GM21367 (cell line): ENCODE results near the gene ZFP1.
"Not testable (repeated sequence)": the region's sequence is repeated elsewhere in the genome, so short reads cannot be mapped to it uniquely, and the experiment has no call there.

Experiments
- ATAC-seq: cut with Tn5 transposase; IDR thresholded peaks from one replicate; pipeline ENCODE4 v1.9.1; 2021; ENCODE audit not compliant: unreplicated experiment

The ZFP1 gene

DNA sequence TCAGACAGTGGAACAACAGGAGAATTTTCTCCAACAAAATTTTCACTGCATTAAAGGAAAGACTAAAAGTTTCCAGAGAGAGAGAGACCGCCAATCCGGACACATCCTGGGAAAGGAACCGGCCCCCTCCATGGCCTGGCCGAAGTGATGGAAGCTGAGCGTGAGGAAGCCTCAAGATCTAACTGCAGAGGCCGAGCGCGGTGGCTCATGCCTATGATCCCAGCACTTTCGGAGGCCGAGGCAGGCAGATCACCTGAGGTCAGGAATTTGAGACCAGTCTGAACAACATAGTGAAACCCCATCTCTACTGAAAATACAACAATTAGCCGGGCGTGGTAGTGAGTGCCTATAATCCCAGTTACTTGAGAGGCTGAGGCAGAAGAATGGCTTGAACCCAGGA lies 54.8 kb downstream of the ZFP1 start:
- no peak for ATAC-seq

DNA sequence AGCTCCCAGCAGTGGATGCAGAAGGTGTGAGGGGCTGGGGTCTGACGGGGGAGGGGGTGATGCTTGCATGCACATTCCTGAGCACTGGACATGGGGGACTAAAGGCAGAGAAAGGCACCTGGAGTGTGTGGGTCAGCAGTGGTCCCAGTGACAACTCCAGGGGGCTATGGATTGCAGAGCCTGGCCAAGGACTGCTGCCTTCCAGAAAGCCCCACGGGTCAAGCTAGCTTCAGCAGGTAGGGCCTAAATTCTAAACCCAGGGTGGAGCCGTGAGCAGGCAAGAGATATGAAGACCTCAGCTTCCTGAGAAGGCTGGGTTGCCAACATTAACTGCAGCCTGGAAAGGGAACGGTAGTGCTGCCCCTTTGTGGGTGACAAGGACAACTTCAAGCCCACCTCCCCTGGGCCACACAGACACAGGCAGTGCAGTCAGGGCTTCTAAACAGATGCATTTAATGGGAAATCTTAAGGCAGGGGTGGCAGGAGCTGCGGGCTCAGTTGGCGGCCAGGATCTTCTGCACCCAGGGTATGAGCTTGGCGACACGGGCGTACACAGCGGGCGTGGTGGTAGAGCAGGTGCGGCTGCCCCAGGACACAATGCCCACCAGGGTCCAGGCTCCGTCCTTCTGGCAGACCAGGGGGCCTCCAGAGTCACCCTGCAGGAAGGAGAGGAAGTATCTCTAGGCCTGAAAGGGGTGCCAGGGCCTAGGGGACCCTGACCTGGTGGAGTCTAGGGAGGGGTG lies 55.5 kb downstream of the ZFP1 start:
- ATAC-seq, result no peak

DNA sequence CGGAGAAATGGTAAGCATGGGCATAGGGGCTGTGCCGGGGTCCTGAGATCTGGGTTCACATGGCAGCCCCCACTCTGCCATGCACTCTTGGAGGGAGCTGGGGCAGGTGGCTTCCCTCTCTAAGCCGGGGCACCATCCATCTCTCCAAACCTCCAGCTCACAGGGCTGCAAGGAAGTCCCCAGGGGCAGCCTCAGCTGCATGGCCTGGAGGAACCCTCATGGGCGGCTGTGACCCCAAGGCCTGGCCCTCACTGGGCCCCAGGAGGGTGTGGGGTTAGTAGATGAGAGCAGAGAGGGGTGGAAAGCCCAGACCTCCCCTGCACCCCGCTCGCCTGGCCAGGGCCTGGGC lies 56.1 kb downstream of the ZFP1 start:
- no peak for ATAC-seq

DNA sequence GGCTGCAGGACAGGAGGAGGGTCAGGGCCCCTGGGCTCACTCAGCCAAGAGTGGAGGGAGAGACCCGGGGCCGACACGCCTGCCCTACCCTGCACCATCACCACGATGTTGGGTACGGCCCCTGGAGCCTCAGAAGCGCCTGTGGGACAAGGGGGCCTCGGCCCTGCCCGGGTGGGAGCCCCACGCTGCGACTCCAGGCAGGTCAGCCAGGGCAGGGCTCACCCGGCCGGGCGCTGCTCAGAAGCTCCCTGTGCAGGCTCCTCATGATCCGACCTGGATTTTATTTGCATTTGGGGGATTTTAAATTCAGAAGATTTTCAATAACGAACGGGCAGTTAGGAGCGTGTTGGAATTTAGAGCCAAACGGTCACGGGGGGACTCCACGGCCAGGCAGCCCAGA lies 56.6 kb downstream of the ZFP1 start:
- not testable (repeated sequence) for ATAC-seq

DNA sequence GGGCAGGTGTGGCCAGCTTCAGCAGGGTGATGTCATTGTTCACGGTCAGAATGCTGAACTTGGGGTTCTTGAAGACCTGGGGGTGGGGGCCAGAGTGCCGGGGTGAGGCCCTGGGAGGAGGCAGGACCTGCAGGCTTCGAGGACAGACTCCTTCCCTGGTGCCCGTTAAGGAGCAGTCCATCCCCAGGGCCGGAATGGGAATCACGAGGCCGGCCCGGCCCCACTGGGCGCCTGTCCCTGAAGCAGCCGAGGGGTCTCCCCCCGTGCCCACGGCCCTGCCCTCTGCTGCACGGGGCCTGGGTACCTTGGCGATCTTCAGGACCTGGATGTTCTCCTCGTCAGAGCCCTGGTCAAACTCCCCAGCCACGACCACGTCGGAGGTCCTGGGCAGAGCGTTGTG lies 57.1 kb downstream of the ZFP1 start:
- ATAC-seq, result not testable (repeated sequence)

DNA sequence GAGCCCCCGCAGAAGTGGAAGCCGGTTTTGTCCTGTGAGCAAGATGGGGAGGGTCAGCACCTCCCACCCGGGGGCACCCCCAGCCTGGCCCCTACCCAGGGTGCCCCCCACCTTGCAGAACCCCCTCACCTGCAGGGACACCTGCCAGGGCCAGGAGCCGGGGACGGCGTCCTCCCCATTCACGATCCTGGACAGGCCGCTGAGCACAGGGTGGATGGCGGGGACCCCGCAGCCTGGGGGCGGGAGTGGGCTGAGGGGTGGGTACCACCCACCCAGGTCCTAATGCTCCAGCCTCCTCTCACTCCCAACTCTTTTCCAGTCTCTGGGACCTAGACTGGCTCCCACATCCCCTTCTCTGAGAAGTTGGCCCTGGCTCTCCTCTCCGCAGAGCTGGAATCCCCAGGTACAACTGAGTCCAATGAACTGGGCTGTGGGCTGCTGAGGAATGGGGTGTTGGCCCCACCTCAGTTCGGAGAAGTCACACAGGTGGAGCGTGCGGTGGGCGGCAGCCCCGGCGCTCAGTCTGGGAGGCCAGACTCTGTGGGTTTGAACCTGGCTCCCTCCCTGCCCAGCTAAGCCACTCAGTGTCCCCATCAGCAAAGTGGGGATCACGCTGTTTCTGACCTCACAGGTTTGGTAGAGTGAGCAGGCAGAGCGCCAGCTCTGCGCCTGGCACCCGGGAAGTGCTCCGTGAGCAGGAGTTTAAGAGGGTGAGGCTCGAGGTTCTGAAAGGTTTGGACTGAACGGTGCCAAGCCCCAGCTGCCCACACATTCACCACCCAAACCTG lies 57.8 kb downstream of the ZFP1 start:
- ATAC-seq, result not testable (repeated sequence)

DNA sequence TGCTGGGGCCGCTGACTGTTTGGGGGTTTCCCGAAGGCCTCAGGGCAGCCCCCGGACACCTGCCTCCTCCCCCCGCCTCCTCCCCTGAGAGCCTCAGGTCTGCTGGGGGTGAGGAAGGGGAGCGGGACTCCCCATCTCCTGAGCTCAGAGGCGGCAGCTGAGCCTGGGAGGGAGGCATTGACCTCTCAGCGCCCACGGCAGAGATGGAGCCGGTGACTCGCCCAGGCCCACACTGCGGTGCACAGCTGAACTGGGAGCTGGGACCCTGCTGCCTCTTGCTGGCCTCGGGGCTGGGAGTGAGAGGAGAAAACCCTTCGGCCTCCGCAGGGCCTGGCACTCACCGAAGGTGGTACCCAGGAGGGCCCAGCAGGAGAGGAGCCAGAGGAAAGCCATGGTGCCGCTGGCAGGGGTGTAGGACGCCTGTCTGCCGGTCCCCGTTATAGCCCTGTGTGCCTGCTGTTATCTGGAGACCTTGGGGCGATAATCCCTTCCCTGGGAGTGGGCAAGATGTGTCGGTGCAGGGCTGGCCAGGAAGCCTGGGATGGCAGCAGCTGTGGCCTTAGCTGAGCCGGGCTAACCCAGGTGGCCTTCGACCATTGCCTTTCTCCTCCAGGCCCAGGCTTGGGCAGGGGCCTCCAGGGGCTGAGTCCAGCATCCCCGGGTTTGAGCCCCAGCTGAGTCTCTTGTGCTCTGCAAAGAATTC lies 58.6 kb downstream of the ZFP1 start, which contains the start of gene CTRB2:
Gene CTRB2 (minus strand): TSS at position 413 of the 703 bp plus-strand sequence. CDS start 20 bp downstream, at position 393.
- no peak for ATAC-seq

DNA sequence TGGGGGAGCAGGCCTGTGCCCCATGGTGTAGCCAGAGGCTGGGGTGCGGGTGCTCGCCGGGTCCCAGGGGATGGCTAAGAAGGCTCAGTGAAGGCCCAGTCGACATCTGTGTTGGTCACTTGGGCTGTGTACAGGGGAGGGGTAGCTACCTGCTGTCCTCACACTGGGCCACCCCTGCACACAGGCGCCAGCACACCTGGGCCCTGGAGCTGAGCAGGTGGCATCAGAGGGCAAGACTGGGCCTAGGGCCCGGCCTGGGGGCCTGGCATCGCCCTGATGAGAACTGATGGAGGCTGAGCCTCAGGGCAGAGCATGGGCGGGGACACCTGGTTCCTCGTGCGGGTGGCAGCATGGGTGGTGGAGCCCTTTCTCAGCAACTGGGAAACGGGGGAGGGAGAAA lies 59.5 kb downstream of the ZFP1 start:
- ATAC-seq, result no peak

DNA sequence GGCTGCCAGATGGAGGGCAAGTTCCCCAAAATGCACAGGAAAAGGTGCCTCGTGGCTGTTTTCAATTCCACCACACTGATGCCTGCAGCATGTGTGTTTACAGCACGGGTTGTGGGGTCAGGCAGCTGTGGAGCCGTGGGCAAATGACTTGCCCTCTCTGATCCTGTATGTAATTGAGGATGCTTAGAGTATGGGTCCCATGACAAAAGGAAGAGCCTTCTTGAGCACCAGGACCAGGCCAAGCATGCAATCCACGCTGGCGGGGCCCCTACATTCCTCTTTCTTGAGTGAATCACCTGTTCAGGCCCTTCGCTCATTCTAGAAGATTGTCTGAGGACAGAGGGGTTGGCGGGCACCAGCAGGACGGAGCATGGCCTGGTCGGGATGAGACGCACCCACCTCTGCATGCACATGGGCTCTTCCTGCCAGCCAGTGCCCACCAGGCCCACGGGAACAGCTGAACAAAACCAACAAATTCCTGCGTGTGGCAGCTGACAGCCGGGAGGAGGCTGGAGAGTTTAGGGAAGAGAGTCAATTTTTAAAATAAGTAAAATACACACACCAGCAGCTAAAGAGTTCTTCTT lies 60.0 kb downstream of the ZFP1 start:
- ATAC-seq, result no peak

DNA sequence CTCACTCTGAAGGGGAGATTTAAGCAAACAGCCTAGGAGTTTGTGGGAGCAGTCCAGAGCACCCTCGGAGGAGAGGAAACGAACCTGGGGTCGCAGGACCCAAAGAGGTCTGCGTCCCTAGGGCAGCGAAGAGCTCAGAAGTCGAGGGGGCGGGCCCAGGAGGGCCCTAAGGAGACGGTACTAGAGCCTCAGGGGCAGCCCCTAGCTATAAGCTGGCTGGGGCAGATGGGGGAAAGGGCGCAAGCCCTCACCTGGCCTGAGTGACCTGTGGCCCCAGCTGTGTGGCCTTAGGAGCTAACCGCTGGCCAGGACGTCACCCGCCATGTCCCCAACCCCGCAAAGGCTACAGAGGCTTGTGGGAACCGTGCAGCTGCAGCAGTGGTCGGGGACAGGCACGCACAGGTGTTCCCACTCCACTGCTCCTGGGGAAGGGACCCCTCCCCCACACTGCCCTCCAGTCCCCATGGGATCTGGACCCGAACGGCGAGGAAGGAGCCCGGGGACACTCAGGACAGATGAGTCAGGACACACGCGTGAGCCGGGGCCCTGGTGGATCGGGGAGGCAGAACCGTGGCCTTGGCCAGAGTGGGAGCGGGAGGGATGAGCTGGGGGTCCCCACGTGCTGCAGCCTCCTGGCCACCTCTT lies 60.7 kb downstream of the ZFP1 start:
- ATAC-seq, result no peak

DNA sequence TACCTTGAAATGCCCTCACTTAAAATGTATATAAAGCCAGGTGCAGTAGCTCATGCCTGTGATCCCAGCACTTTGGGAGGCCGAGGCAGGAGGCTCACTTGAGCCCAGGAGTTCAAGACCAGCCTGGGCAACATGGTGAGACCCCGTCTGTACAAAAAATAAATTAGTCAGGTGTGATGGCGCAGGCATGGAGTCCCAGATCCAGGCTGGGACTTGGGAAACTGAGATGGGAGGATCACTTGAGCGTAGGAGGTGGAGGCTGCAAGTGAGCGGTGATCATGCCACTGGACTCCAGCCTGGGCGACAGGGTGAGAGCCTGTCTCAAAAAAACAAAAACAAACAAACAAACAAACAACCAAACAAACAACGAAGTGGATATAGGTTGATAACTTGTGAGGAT lies 61.2 kb downstream of the ZFP1 start:
- not testable (repeated sequence) for ATAC-seq

DNA sequence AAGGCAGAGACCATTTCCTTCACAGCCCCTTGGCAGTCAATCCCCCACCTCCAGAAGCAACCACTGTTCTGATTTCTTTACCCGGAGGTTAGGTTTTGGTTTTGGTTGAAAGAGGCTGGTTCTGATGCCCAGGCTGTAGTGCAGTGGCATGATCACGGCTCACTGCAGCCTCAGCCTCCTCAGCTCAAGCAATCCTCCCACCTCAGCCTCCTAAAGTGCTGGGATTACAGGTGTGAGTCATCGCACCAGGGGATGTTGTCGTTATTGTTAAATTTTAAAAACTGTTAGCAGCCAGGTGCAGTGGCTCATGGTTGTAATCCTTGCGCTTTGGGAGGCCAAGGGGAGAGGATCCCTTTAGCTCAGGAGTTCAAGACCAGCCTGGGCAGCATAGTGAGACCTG lies 61.6 kb downstream of the ZFP1 start:
- no peak for ATAC-seq

DNA sequence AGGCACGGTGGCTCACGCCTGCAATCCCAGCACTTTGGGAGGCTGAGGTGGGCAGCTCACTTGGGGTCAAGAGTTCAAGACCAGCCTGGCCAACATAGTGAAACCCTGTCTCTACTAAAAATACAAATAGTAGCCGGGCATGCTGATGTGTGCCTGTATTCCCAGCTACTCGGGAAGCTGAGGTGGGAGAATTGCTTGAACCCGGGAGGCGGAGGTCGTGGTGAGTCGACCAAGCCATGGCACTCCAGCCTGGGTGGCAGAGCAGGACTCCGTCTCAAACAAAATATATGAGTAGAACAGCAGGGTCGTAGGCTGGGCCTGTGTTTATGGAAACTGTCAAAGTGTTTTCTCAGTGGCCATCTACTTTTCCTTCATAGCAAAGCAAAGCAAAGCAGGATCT lies 63.0 kb downstream of the ZFP1 start:
- ATAC-seq, result not testable (repeated sequence)

DNA sequence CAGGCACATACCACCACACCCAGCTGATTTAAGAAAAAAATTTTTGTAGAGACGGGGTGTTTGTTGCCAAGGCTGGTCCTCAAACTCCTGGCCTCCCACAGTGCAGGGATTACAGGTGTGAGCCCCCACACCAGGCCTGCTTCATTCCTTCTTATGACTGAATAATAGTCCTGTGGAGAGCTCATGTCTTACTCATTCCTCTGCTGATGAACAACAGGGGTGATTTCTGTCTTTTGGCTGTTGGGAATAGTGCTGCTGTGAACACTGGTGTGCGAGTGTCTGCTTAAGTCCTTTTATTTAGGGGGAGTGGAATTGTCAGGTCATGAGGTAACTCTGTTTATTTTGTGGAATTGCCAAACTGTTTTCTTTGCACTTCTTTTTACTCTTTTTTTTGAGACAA lies 67.8 kb downstream of the ZFP1 start:
- ATAC-seq, result no peak

DNA sequence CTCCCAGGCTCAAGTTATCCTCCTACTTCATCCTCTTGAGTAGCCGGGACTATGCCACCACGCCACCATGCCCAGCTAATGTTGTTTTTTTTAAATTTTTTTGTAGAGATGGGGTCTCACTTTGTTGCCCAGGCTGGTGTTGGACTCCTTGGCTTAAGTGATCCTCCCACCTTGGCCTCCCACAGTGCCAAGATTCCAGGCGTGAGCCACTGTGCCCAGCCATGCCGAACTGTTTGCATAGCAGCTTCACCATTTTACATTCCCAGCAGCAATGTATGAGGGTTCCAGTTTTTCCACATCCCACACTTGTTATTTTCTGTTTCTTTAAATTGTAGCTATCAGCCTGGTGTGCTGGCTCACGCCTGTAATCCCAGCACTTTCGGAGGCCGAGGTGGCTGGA lies 68.3 kb downstream of the ZFP1 start:
- ATAC-seq, result no peak

DNA sequence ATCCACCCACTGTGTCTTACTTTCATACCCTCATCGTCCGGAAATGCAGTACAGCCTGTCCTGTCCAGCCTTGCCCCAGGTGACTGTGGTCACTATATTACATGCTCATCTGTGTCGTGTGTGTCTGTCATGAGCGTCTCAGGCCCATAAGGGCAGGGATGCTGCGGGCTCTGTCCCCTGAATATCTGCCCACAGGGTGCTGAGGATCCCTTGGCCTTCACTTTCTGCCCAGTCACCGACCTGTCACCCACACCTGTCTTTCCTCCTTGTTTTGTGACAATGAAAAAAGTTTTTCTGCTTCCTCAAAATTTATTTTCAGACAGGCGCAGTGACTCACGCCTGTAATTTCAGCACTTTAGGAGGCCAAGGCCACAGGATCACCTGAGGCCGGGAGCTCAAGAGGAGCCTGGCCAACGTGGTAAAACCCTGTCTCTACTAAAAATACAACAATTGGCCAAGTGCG lies 69.1 kb downstream of the ZFP1 start:
- ATAC-seq, result no peak

DNA sequence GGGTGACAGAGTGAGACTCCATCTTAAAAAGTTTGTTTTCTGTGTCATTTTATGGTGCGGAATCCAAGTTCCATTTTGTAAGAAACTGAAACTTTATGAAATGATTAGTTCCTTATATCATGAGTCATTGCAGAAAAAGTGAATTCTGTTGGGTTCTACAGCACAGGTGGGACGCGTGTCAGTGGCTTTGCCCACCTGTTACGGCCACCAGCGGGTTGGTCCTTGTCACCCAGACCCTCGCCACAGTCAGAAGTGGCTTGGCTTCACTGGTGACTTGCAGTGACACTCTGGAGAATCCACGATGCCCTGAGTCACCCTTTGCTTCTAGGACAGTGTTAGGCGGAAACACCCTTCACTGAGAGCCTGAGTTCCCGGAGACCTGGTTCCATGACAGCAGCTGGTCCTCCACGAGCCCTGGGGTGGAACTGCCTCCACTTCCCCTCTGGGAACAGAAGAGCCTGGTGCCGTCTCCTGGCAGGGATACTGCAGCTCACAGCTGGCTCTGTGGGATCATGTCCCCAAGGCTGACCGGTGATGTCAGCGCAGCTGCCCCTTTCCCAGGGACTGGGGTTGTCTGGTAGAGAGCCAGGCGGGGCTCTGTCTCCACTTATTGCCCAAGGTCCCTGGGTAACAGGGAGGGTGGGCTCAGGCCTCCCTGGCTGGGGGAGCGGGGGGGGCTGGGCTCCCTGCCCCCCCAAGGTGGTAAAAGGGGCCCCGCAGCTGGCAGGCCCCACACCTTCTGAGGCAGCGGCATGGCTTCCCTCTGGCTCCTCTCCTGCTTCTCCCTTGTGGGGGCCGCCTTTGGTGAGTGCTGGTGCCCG lies 70.1 kb downstream of the ZFP1 start, which contains the start of gene CTRB1:
Gene CTRB1 (plus strand): TSS at position 733 of the 821 bp plus-strand sequence. CDS start 20 bp downstream, at position 753.
- no peak for ATAC-seq

DNA sequence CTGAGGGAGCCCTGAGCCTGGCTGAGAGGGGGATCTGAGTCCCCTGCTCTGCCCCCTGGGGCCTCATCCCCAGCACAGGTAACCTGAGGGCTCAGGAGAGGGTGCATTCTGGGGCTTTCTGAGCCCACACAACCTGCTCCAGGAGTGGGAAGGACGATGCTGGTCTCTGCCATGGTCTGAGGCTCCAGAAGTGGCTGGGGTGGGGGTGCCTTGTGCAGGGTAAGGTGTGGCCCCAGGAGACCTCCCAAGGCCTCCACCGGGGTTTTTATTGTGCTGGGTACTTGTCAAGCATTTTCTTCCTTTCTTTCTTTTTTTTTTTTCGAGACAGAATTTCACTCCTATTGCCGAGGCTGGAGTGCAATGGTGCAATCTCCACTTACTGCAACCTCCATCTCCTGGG lies 70.8 kb downstream of the ZFP1 start:
- no peak for ATAC-seq

DNA sequence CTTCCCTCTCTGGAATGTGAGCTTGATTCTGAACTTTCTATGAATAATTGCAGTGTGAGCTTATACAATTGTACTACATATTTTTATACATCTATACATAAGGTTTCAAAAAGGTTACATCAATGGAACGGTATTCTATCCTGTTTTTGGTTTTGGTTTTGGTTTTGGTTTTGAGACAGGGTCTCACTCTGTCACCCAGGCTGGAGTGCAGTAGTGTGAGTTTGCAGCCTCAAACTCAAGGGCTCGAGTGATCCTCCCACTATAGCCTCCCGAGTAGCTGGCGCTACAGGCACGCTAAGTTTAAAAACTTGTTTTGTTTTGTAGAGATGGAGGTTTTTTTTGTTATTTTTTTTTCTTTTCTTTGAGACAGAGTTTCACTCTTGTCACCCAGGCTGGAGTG lies 71.5 kb downstream of the ZFP1 start:
- ATAC-seq, result peak; percentile 45
